A673 (cell line): ENCODE measurements around the gene TMEM30B. TPM values are rescaled to one million over a fixed set of nuclear protein-coding genes. Genes with fewer than 3 reads are reported as not detected.

Source experiments
- BruUV-seq: library from RNA; stranded (reverse); fragments of 400-500 nt; replicated peaks from 2 replicates; lab custom pipeline; 2021; lab: Mats Ljungman, UMichigan
- CTCF ChIA-PET: fragments of 300-600 bp; sonication (Branson Sonifier 250); formaldehyde crosslinking; loops from one replicate; lab custom pipeline; 2022; ENCODE audit warnings: antibody characterized with exemption; lab: Charles Lee
- POLR2A ChIA-PET: fragments of 300-600 bp; sonication (Branson Sonifier 250); formaldehyde crosslinking; loops from one replicate; lab custom pipeline; 2022; ENCODE audit warnings: antibody characterized with exemption; ENCODE audit not compliant: low non-redundant PET; lab: Charles Lee
- DNase-seq: peaks from one replicate; pipeline ENCODE4 v3.0.0-alpha.2; 2015; ENCODE audit warnings: low spot score
- H3K27ac ChIP-seq: fragments of 200-600 bp; sonication (generic); 2 replicates; pipeline ENCODE4 v1.5.1; 2016; ENCODE audit warnings: mixed run types, low read depth, mild to moderate bottlenecking, mixed read lengths, antibody characterized with exemption, low read length; ENCODE audit not compliant: poor library complexity, severe bottlenecking
- H3K27me3 ChIP-seq: fragments of 200-600 bp; sonication (generic); replicated peaks from 2 replicates; pipeline ENCODE4 v1.6.1; 2017; ENCODE audit warnings: mixed run types, low read depth, mild to moderate bottlenecking, mixed read lengths, antibody characterized with exemption, low read length; ENCODE audit not compliant: insufficient read depth, poor library complexity
- H3K36me3 ChIP-seq: fragments of 200-600 bp; sonication (generic); 2 replicates; pipeline ENCODE4 v1.6.1; 2016; ENCODE audit warnings: mixed run types, mild to moderate bottlenecking, mixed read lengths, antibody characterized with exemption, low read length; ENCODE audit not compliant: insufficient read depth, poor library complexity, severe bottlenecking
- H3K4me1 ChIP-seq: fragments of 200-600 bp; sonication (generic); 2 replicates; pipeline ENCODE4 v1.6.1; 2017; ENCODE audit warnings: mixed run types, mild to moderate bottlenecking, mixed read lengths, antibody characterized with exemption, low read length; ENCODE audit not compliant: insufficient read depth, poor library complexity, severe bottlenecking
- H3K4me3 ChIP-seq: fragments of 200-600 bp; sonication (generic); 2 replicates; pipeline ENCODE4 v1.5.1; 2016; ENCODE audit warnings: low read depth, mixed run types, mild to moderate bottlenecking, mixed read lengths, low read length; ENCODE audit not compliant: poor library complexity, severe bottlenecking
- H3K9me3 ChIP-seq: fragments of 200-600 bp; sonication (generic); 2 replicates; pipeline ENCODE4 v1.6.1; 2016; ENCODE audit warnings: mixed run types, low read depth, mild to moderate bottlenecking, mixed read lengths, antibody characterized with exemption, low read length; ENCODE audit not compliant: poor library complexity, severe bottlenecking
- CTCF ChIP-seq: fragments of 300-800, 200-600 bp; sonication (generic); conservative IDR thresholded peaks from 2 replicates; pipeline ENCODE4 v1.5.1; 2017; ENCODE audit warnings: low read depth, mild to moderate bottlenecking, antibody characterized with exemption, low read length, moderate library complexity, mixed read lengths
- EZH2 ChIP-seq: fragments of 200-600 bp; sonication (generic); IDR thresholded peaks from 2 replicates; pipeline ENCODE4 v1.6.1; 2017; ENCODE audit warnings: borderline replicate concordance, low read depth, mild to moderate bottlenecking, mixed read lengths, antibody characterized with exemption, low read length; ENCODE audit not compliant: poor library complexity, severe bottlenecking
- intact Hi-C: fragments of 100-400 bp; cut with micrococcal nuclease; formaldehyde crosslinking; loops from one replicate; pipeline ENCODE4 v1.10.0; 2022; ENCODE audit not compliant: unreplicated experiment
- total RNA-seq: library from RNA; stranded (reverse); gene quantifications from 2 replicates; pipeline ENCODE4 v1.2.3, GENCODE V29; 2021

TMEM30B gene
- total RNA-seq, 1 experiment from 2014 or later = 0.15 TPM

- no TSS peak for BruUV-seq
- DNase-seq = no peak
- ChIA-PET POLR2A (interaction anchor here (0.6 kb wide), 1 partner anchor 627 kb away, joined by 3 read pairs; no protein-coding TSS in a partner anchor), CTCF (interaction anchor here (0.6 kb wide), 1 partner anchor 12 kb away, joined by 3 read pairs; no protein-coding TSS in a partner anchor)
- peaks cover 5% of the 10 kb centered on the region for H3K4me1 ChIP-seq
- no peaks in the 10 kb centered on the region for H3K9me3 ChIP-seq
- no peaks in the 10 kb centered on the region for H3K27me3 ChIP-seq
- H3K36me3 ChIP-seq = no peaks in the 10 kb centered on the region
- no peak for TF ChIP-seq EZH2
- no peak for TF ChIP-seq CTCF
- no peak overlapping the region for H3K4me3 ChIP-seq
- intact Hi-C loops = no loop called here
- H3K27ac ChIP-seq = no peak overlapping the region
Observed at GRCh38 chr14:61285364-61285763, 4.2 kb upstream of the TMEM30B start.

GRCh38 chr14:61284001-61284400 is 2.9 kb upstream of the TMEM30B start:
- H3K36me3 ChIP-seq = no peaks in the 10 kb centered on the region
- H3K27ac ChIP-seq = no peak overlapping the region
- no peak for TF ChIP-seq EZH2
- no peak for TF ChIP-seq CTCF
- H3K4me3 ChIP-seq = no peak overlapping the region
- no peaks in the 10 kb centered on the region for H3K27me3 ChIP-seq
- no peak for DNase-seq
- peaks cover 5% of the 10 kb centered on the region for H3K4me1 ChIP-seq
- H3K9me3 ChIP-seq = no peaks in the 10 kb centered on the region
- POLR2A ChIA-PET = no interaction called here
- BruUV-seq = no TSS peak
- intact Hi-C loops = no loop called here
- CTCF ChIA-PET = no interaction called here

GRCh38 chr14:61282746-61283145 is 1.6 kb upstream of the TMEM30B start:
- Histone ChIP-seq H3K27ac (no peak overlapping the region), H3K27me3 (no peaks in the 10 kb centered on the region), H3K36me3 (no peaks in the 10 kb centered on the region), H3K4me1 (peaks cover 5% of the 10 kb centered on the region), H3K4me3 (no peak overlapping the region), H3K9me3 (no peaks in the 10 kb centered on the region)
- no TSS peak for BruUV-seq
- intact Hi-C loops = no loop called here
- CTCF ChIA-PET = no interaction called here
- POLR2A ChIA-PET = no interaction called here
- TF ChIP-seq EZH2 (no peak), CTCF (no peak)
- DNase-seq = no peak
